OCI-LY7 (cell line): Measurements from ENCODE around the gene WDR49. TPM values are rescaled to one million over a fixed set of nuclear protein-coding genes. Genes with fewer than 3 reads are reported as not detected.

Experiments
- BruUV-seq: library from RNA; stranded (reverse); fragments of 400-500 nt; replicated peaks from 2 replicates; lab custom pipeline; 2021; lab: Mats Ljungman, UMichigan
- CTCF ChIA-PET: fragments of 300-600 bp; sonication (Branson Sonifier 250); formaldehyde crosslinking; loops from one replicate; lab custom pipeline; 2022; ENCODE audit warnings: antibody characterized with exemption; ENCODE audit not compliant: unreplicated experiment; lab: Charles Lee
- POLR2A ChIA-PET: fragments of 300-600 bp; sonication (Branson Sonifier 250); formaldehyde crosslinking; loops from one replicate; lab custom pipeline; 2022; ENCODE audit warnings: antibody characterized with exemption; lab: Charles Lee
- DNase-seq: peaks from one replicate; pipeline ENCODE4 v3.0.0-alpha.2; 2015; ENCODE audit warnings: low spot score
- H2AFZ ChIP-seq: fragments of 200-600 bp; sonication (generic), shearing (Covaris generic); 2 replicates; pipeline ENCODE4 v1.6.1; 2014; ENCODE audit warnings: mild to moderate bottlenecking, antibody characterized with exemption, low read length, moderate library complexity
- H3K27ac ChIP-seq: fragments of 200-600 bp; sonication (generic); 2 replicates; pipeline ENCODE4 v1.5.1; 2014; ENCODE audit warnings: mixed run types, low read depth, mild to moderate bottlenecking, moderate library complexity, low read length, inconsistent platforms; ENCODE audit not compliant: poor library complexity, severe bottlenecking
- H3K36me3 ChIP-seq: fragments of 200-600 bp; sonication (generic); 2 replicates; pipeline ENCODE4 v1.6.1; 2014; ENCODE audit warnings: mild to moderate bottlenecking, antibody characterized with exemption, low read length, moderate library complexity, mixed read lengths; ENCODE audit not compliant: insufficient read depth
- H3K4me1 ChIP-seq: fragments of 200-600 bp; sonication (generic); 2 replicates; pipeline ENCODE4 v1.5.1; 2014; ENCODE audit warnings: mild to moderate bottlenecking, low read length; ENCODE audit not compliant: insufficient read depth, poor library complexity, severe bottlenecking
- H3K4me2 ChIP-seq: fragments of 200-600 bp; sonication (generic); 2 replicates; pipeline ENCODE4 v1.6.1; 2014; ENCODE audit warnings: mild to moderate bottlenecking, low read length
- H3K4me3 ChIP-seq: fragments of 200-600 bp; sonication (generic); 2 replicates; pipeline ENCODE4 v1.5.1; 2014; ENCODE audit warnings: mild to moderate bottlenecking, low read depth, low read length; ENCODE audit not compliant: poor library complexity, severe bottlenecking
- H3K79me2 ChIP-seq: fragments of 200-600 bp; sonication (generic); 2 replicates; pipeline ENCODE4 v1.6.1; 2016; ENCODE audit warnings: low read depth, mild to moderate bottlenecking, low read length, moderate library complexity, mixed read lengths; ENCODE audit not compliant: insufficient read depth
- H3K9me2 ChIP-seq: fragments of 200-600 bp; sonication (generic); 2 replicates; pipeline ENCODE4 v1.6.1; 2016; ENCODE audit warnings: mild to moderate bottlenecking, low read length, mixed read lengths; ENCODE audit not compliant: insufficient read depth
- H3K9me3 ChIP-seq: fragments of 200-600 bp; sonication (generic); 2 replicates; pipeline ENCODE4 v1.6.1; 2014; ENCODE audit warnings: mild to moderate bottlenecking, mixed run types, low read length, mixed read lengths
- H4K20me1 ChIP-seq: fragments of 200-600 bp; sonication (generic); 2 replicates; pipeline ENCODE4 v1.6.1; 2014; ENCODE audit warnings: mild to moderate bottlenecking, antibody characterized with exemption, low read length, moderate library complexity, mixed read lengths; ENCODE audit not compliant: insufficient read depth
- EZH2phosphoT487 ChIP-seq: fragments of 200-600 bp; sonication (generic); IDR thresholded peaks from 2 replicates; pipeline ENCODE4 v1.6.1; 2018; ENCODE audit warnings: low read depth, borderline replicate concordance, mild to moderate bottlenecking, mixed run types, antibody characterized with exemption, low read length, moderate library complexity, mixed read lengths
- intact Hi-C: fragments of 100-400 bp; cut with micrococcal nuclease; formaldehyde crosslinking; loops from one replicate; pipeline ENCODE4 v1.10.0; 2022; ENCODE audit not compliant: unreplicated experiment
- total RNA-seq, 2 experiments: library from RNA; depleted of rRNA in 1 of 2; stranded (reverse); fragments of >200 nt in 1 of 2; shearing (Covaris generic) in 1 of 2; gene quantifications; 2 replicates each; pipeline ENCODE4 v1.2.3, GENCODE V29; 2014 to 2022
- TF ChIP-seq, protein P1 (sequence below): fragments of 200-600 bp; sonication (generic); conservative IDR thresholded peaks from 2 replicates; pipeline ENCODE4 v1.5.1; 2014; ENCODE audit warnings: mild to moderate bottlenecking, antibody characterized with exemption, low read length, moderate library complexity, mixed read lengths

The WDR49 gene
- total RNA-seq, 2 experiments from 2014 or later, result not detected

DNA sequence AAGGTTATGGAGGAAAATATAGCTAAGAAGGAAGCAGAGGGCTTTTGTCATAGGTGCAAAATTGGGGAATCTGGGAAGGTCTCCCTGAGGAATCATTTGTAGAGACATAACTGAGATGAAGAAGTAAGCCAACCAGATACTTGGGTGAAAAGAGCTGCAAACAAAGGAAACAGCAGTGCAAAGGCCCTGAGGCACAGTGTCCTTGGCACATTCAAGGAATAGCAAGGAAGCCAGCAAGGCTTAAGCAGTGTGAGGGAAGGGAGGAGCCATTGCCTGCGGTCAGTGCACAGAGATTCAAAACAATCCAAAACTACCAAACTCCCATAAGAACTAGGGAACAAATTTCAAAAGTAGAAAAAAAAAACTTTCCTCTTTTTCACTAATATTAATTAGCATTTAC is 88.3 kb downstream of the WDR49 start:
- H3K9me2 ChIP-seq, result no peaks in the 10 kb centered on the region
- no peak for DNase-seq
- H2AFZ ChIP-seq, result no peak overlapping the region
- intact Hi-C loops, result no loop called here
- BruUV-seq, result no TSS peak
- no peak for TF ChIP-seq EZH2phosphoT487
- TF ChIP-seq, protein P1, sequence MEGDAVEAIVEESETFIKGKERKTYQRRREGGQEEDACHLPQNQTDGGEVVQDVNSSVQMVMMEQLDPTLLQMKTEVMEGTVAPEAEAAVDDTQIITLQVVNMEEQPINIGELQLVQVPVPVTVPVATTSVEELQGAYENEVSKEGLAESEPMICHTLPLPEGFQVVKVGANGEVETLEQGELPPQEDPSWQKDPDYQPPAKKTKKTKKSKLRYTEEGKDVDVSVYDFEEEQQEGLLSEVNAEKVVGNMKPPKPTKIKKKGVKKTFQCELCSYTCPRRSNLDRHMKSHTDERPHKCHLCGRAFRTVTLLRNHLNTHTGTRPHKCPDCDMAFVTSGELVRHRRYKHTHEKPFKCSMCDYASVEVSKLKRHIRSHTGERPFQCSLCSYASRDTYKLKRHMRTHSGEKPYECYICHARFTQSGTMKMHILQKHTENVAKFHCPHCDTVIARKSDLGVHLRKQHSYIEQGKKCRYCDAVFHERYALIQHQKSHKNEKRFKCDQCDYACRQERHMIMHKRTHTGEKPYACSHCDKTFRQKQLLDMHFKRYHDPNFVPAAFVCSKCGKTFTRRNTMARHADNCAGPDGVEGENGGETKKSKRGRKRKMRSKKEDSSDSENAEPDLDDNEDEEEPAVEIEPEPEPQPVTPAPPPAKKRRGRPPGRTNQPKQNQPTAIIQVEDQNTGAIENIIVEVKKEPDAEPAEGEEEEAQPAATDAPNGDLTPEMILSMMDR, result no peak
- H3K79me2 ChIP-seq, result no peaks in the 10 kb centered on the region
- POLR2A ChIA-PET, result interaction anchor here (0.7 kb wide), 3 partner anchors 21 to 1447 kb away, joined by 3 read pairs; no protein-coding TSS in a partner anchor
- H3K4me2 ChIP-seq, result no peak overlapping the region
- no peaks in the 10 kb centered on the region for H4K20me1 ChIP-seq
- H3K36me3 ChIP-seq, result no peaks in the 10 kb centered on the region
- no peak overlapping the region for H3K27ac ChIP-seq
- CTCF ChIA-PET, result no interaction called here
- no peaks in the 10 kb centered on the region for H3K4me1 ChIP-seq
- no peaks in the 10 kb centered on the region for H3K9me3 ChIP-seq
- no peak overlapping the region for H3K4me3 ChIP-seq

DNA sequence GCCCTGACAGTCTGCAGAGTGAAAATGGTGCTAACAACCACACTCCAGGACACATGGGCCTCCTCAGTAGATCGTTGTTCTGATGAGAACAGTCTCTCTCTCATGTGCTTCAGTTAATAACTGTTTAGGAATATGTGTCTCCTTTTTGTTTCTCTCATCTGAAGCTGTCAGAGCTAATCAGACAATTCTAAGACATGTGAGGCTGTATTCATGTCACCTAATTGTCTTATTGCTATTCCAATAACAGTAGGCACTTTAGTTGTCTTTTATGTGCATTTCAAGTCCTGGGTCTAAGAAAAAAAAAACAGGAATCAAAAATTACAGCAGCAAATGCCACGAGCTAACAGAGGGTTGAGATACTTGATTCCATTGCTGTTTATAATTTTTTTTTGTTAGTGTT is 89.1 kb downstream of the WDR49 start:
- Histone ChIP-seq H3K4me1 (no peaks in the 10 kb centered on the region), H2AFZ (no peak overlapping the region), H3K9me3 (no peaks in the 10 kb centered on the region), H3K27ac (no peak overlapping the region), H4K20me1 (no peaks in the 10 kb centered on the region), H3K36me3 (no peaks in the 10 kb centered on the region), H3K4me2 (no peak overlapping the region), H3K9me2 (no peaks in the 10 kb centered on the region), H3K79me2 (no peaks in the 10 kb centered on the region), H3K4me3 (no peak overlapping the region)
- no peak for DNase-seq
- BruUV-seq, result no TSS peak
- intact Hi-C loops, result no loop called here
- POLR2A ChIA-PET, result interaction anchor here (0.6 kb wide), 2 partner anchors 176 to 185 kb away, joined by 3 read pairs; no protein-coding TSS in a partner anchor
- TF ChIP-seq, protein P1, result no peak
- no peak for TF ChIP-seq EZH2phosphoT487
- CTCF ChIA-PET, result no interaction called here

DNA sequence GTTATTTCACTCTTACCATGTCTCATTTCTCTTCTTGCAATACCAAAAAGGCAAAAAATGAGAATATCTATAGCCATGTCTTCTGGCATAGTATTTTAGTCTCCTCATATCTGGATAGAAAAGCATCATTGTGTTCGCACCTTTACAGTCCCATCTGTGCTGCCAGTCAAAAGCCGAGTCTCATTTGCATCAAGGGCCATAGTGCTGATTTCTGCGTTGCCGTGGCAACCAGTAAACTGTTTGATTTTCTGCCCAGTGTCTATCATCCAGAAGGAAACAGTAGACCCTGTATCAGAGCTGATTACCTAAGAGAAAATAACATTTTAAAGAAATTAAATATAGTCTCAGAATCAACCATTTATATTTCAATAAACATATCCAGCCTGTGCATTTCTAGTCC is 93.8 kb downstream of the WDR49 start:
- TF ChIP-seq, protein P1, result no peak
- TF ChIP-seq EZH2phosphoT487, result no peak
- BruUV-seq, result no TSS peak
- Histone ChIP-seq H4K20me1 (no peaks in the 10 kb centered on the region), H3K4me3 (no peak overlapping the region), H3K36me3 (no peaks in the 10 kb centered on the region), H3K27ac (no peak overlapping the region), H3K79me2 (no peaks in the 10 kb centered on the region), H3K9me2 (no peaks in the 10 kb centered on the region), H3K4me2 (no peak overlapping the region), H3K9me3 (no peaks in the 10 kb centered on the region), H2AFZ (no peak overlapping the region), H3K4me1 (no peaks in the 10 kb centered on the region)
- CTCF ChIA-PET, result no interaction called here
- no peak for DNase-seq
- intact Hi-C loops, result no loop called here
- POLR2A ChIA-PET, result interaction anchor here (0.6 to 1.3 kb wide), 5 partner anchors 14 to 1670 kb away, joined by 3 to 5 read pairs (median 4); no protein-coding TSS in a partner anchor
